Stomach (tissue), 9 donors: ENCODE data around the gene SLC17A5. TPM values are rescaled to one million over a fixed set of nuclear protein-coding genes. Genes with fewer than 3 reads are reported as not detected.

ENCODE experiments used
- DNase-seq, 2 donors: peaks; one replicate each; pipeline versions ENCODE4 v3.0.0 to v3.0.0-alpha.2; 2013 to 2019
- H3K27ac ChIP-seq, 5 donors: fragments of 200-600 bp in 4 of 5; sonication (generic) in 4 of 5; one replicate each; pipeline ENCODE4 v1.5.1; 2013 to 2019; ENCODE audit warnings: mild to moderate bottlenecking in 1 of 5, moderate library complexity in 1 of 5
- H3K27me3 ChIP-seq, 3 donors: fragments of 200-600 bp; sonication (generic); one replicate each; pipeline ENCODE4 v1.5.1; 2017 to 2019; ENCODE audit warnings: mixed run types in 1 of 3
- H3K36me3 ChIP-seq, 4 donors: fragments of 200-600 bp; sonication (generic); 1 replicate in 3 of 4; 2 replicates in 1 of 4; pipeline ENCODE4 v1.5.1; 2016 to 2019
- H3K4me1 ChIP-seq, 4 donors: fragments of 200-600 bp; sonication (generic); one replicate each; pipeline ENCODE4 v1.5.1; 2016 to 2019
- H3K4me3 ChIP-seq, 4 donors: fragments of 200-600 bp; sonication (generic) in 3 of 4; one replicate each; pipeline ENCODE4 v1.5.1; 2016 to 2019; ENCODE audit warnings: mild to moderate bottlenecking in 1 of 4
- H3K9me3 ChIP-seq, 4 donors: fragments of 200-600 bp; sonication (generic); one replicate each; pipeline ENCODE4 v1.5.1; 2016 to 2019
- CTCF ChIP-seq, 7 experiments: fragments of 450-650 bp in 4 of 7; fragments of 200-600 bp in 3 of 7; sonication (generic) in 3 of 7; IDR thresholded peaks; one replicate each; pipeline ENCODE4 v1.5.1; 2016 to 2019; ENCODE audit warnings: antibody characterized with exemption in 7 of 7, control low read depth in 2 of 7, mild to moderate bottlenecking in 1 of 7
- EP300 ChIP-seq: sonication (generic); formaldehyde crosslinking; IDR thresholded peaks from one replicate; pipeline ENCODE4 v1.6.1; 2017; ENCODE audit warnings: antibody characterized with exemption
- POLR2A ChIP-seq, 4 donors: fragments of 450-650 bp; IDR thresholded peaks; one replicate each; pipeline ENCODE4 v1.6.1; 2016; ENCODE audit warnings: antibody characterized with exemption in 4 of 4, control low read depth in 2 of 4, mild to moderate bottlenecking in 1 of 4, moderate library complexity in 1 of 4
- POLR2AphosphoS5 ChIP-seq, 3 donors: sonication (generic); formaldehyde crosslinking; IDR thresholded peaks; one replicate each; pipeline ENCODE4 v1.6.1; 2016; ENCODE audit warnings: antibody characterized with exemption in 3 of 3
- WGBS, 5 donors: extraction: QIAGEN DNeasy Blood & Tissue Kit in 3 of 5; methylation state at CpG; one replicate each; pipeline versions ENCODE4 v1.1.5 to v1.1.7; 2013 to 2018; 5-methylcytosine and 5-hydroxymethylcytosine counted together
- intact Hi-C: fragments of 100-400 bp; cut with DNase I; formaldehyde crosslinking; loops from one replicate; pipeline ENCODE4 v1.15.1; 2023; ENCODE audit warnings: low total_unique reads
- polyA plus RNA-seq, 3 donors: library from polyadenylated mRNA; stranded (reverse); fragments of 200-250 nt; gene quantifications; one replicate each; pipeline ENCODE4 v1.2.3, GENCODE V29; 2013
- total RNA-seq, 5 donors: library from RNA; depleted of rRNA; stranded (reverse); fragments of >200 nt; gene quantifications; one replicate each; pipeline versions ENCODE4 v1.1.0 to v1.2.3, GENCODE V29; 2014 to 2016
- donor health status: healthy with polysubstance abuse.
- donor health status: Bipolar disorder and iron deficiency.
- donor health status: healthy.

The SLC17A5 gene
- total and polyA plus RNA-seq, 8 donors = 2.3 to 53.4 (median 8.8) TPM

- no peaks in the 10 kb centered on the region for H3K9me3 ChIP-seq
- no peak overlapping the region for H3K4me3 ChIP-seq
- intact Hi-C loops = no loop called here
- H3K27me3 ChIP-seq = no peaks in the 10 kb centered on the region
- H3K36me3 ChIP-seq = peaks cover 7 to 81% (median 80%) of the 10 kb centered on the region in 4 donors
- 73 to 76% (median 75%) methylated on average over 4 of the region's 4 CpGs for WGBS, 5 donors
- no peak for DNase-seq
- no peak overlapping the region for H3K27ac ChIP-seq
- no peak for TF ChIP-seq CTCF (IDR thresholded peaks at IDR 0.05)
- TF ChIP-seq POLR2AphosphoS5 (IDR thresholded peaks at IDR 0.05) = no peak
- no peak for TF ChIP-seq POLR2A (IDR thresholded peaks at IDR 0.05)
- no peak for TF ChIP-seq EP300
- H3K4me1 ChIP-seq = peaks cover 0 to 7% (median 2%) of the 10 kb centered on the region in 4 donors
Observed at GRCh38 chr6:73639040-73639439, 14.8 kb downstream of the SLC17A5 start.

GRCh38 chr6:73637404-73637803 is 16.4 kb downstream of the SLC17A5 start:
- Histone ChIP-seq H3K27me3 (no peaks in the 10 kb centered on the region), H3K4me1 (peaks cover 0 to 7% (median 0%) of the 10 kb centered on the region in 4 donors), H3K36me3 (peaks cover 22 to 97% (median 89%) of the 10 kb centered on the region in 4 donors), H3K4me3 (no peak overlapping the region), H3K27ac (no peak overlapping the region), H3K9me3 (no peaks in the 10 kb centered on the region)
- no peak for DNase-seq
- intact Hi-C loops = no loop called here
- TF ChIP-seq POLR2A (IDR thresholded peaks at IDR 0.05) (no peak), CTCF (IDR thresholded peaks at IDR 0.05) (no peak), POLR2AphosphoS5 (IDR thresholded peaks at IDR 0.05) (no peak), EP300 (no peak)
- 79 to 88% (median 82%) methylated on average over 2 of the region's 2 CpGs for WGBS, 5 donors

GRCh38 chr6:73636048-73636447 is 17.7 kb downstream of the SLC17A5 start:
- Histone ChIP-seq H3K9me3 (no peaks in the 10 kb centered on the region), H3K36me3 (peaks cover 22 to 97% (median 93%) of the 10 kb centered on the region in 4 donors)

GRCh38 chr6:73632346-73632745 is 21.4 kb downstream of the SLC17A5 start:
- WGBS, 5 donors = 89 to 97% (median 96%) methylated on average over 7 of the region's 7 CpGs
- H3K4me3 ChIP-seq = no peak overlapping the region

More at GRCh38 chr6:73636048-73636447, 17.7 kb downstream of the SLC17A5 start:
- Histone ChIP-seq H3K4me3 (no peak overlapping the region), H3K27me3 (no peaks in the 10 kb centered on the region), H3K27ac (no peak overlapping the region), H3K4me1 (peaks cover 0 to 7% (median 0%) of the 10 kb centered on the region in 4 donors)
- DNase-seq = no peak
- TF ChIP-seq POLR2A (IDR thresholded peaks at IDR 0.05) (no peak), EP300 (no peak), POLR2AphosphoS5 (IDR thresholded peaks at IDR 0.05) (no peak)
- intact Hi-C loops = no loop called here

More at GRCh38 chr6:73632346-73632745, 21.4 kb downstream of the SLC17A5 start:
- Histone ChIP-seq H3K27me3 (no peaks in the 10 kb centered on the region), H3K9me3 (no peaks in the 10 kb centered on the region), H3K36me3 (peaks cover 24 to 95% (median 93%) of the 10 kb centered on the region in 4 donors), H3K27ac (no peak overlapping the region), H3K4me1 (peaks cover 0 to 7% (median 0%) of the 10 kb centered on the region in 4 donors)
- no peak for TF ChIP-seq POLR2A (IDR thresholded peaks at IDR 0.05)
- no peak for TF ChIP-seq EP300
- TF ChIP-seq POLR2AphosphoS5 (IDR thresholded peaks at IDR 0.05) = no peak
- TF ChIP-seq CTCF (IDR thresholded peaks at IDR 0.05) = no peak
- intact Hi-C loops = no loop called here
- no peak for DNase-seq
